ENCODE data around the gene MLPH.
A peak's percentile ranks its signal among the peaks of the same experiment; 100 is the strongest.

Gene MLPH

DNA sequence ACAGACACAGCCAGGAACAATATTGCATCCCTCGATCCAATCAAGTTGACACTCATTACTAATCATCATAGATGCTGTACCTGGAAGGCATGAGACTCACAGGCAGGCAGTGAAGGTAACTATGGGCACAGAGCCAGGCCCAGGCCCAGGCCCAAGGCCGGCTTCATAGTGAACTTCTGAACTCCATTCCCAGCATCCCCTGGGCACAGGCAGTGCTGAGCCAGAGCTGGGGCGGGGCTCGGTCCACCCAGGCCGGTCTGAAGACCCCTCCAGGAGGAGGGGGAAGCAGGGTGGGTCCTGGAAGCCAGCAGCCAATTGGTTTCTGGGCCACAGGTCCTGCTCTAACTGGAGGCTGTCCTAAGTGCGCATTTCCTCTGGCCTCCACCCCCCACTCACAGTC, 37.6 kb downstream of the MLPH start:
- DNase-seq (ENCODE audit: low spot score): no peak

DNA sequence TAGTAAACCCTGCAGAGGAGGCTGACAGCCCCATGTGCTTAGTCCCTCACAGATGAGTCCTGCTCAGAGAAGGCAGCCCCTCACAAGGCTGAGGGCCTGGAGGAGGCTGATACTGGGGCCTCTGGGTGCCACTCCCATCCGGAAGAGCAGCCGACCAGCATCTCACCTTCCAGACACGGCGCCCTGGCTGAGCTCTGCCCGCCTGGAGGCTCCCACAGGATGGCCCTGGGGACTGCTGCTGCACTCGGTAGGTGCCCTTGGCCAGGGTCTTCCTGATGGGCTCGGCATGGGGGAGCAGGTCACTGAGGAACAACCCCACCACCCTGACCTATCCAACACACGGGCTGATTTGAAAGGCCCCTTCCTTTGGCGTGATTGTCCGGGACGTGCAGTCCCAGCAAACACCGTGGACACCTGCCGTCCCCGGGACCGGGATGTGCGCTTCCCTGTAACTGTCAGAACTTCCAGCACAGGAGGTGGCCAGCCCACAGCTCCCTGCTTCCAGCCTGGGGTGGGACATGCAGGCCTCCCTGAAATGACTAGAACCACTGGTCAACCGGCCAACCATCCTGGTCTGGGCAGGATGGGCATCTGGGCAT, 38.6 kb downstream of the MLPH start:
- DNase-seq (ENCODE audit: low spot score): no peak

DNA sequence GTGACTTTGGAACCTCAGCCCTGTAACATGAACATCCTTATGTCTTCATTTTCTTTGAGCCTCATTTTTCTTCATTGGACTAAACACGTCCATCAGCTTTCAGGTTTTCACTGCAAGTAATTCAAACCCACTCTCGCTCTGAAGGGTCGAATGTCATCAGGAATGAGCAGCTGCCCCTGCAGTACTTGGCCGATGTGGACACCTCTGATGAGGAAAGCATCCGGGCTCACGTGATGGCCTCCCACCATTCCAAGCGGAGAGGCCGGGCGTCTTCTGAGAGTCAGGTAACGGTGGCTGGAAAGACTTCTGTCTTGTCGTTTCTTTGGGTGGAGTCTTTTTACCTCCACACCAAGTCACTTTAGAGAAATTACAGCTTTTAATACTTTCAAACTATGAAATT, 40.2 kb downstream of the MLPH start:
- no peak for DNase-seq (ENCODE audit: low spot score)

DNA sequence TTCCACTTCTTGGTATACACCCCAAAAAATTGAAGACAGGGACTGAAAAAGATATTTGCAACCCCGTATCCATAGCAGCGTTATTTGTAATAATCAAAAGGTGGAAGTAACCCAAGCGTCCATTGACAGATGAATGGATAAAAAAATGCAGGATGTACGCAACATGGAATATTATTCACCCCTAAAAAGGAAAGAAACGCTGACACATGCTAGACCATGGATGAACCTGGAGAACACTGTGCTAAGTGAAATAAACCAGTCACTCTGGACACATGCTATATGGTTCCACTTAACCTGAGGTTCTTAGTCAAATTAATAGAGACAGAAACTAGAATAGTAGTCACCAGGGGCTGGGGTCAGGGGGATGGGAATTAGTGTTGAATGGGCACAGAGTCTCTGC, 40.7 kb downstream of the MLPH start:
- DNase-seq (ENCODE audit: low spot score): no peak

DNA sequence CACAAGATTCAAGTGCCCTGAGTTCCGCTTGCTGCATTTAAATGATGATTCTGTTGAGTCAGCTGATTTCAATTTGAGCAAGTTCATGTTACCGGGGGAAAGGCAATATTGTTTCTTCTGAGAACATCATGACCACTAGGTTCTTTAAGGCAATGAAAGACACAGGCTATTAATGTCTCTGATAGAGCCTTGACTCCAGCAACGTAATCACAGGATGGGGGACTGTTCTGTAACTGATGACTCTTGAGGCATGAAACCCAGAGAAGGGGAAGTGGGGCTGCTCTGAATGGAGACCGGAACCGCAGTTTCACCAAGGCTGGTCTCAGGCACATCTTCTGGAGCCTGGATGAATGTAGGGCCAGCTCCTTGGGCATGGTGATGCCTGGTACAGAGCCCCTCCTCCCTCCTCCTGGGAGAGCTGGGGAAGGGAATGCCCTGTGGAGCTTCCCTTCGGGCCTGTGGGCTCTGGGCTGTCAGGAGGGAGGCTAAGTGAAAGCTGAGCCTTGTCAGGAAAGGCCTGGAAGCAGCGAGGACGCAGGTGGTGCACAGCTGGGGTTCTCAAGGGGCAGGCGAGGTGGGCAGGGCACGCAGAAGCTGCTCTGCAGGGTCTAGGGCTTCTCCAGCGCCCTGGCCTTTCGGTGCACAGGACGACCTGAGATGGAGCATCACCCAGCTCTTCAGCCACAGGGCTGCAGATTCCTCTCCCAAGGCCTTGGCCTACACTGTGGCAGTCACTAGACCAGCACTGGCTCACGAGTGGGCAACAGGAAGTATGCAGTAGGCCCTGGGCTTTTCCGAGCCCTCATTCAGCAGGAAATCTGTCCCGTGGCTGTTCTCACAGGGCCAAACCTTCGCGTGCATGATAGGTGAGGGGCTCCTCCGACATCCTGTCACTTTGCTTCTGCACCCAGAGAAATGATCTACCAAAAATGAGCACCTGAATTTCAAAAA, 42.7 kb downstream of the MLPH start:
- no peak for DNase-seq (ENCODE audit: low spot score)

DNA sequence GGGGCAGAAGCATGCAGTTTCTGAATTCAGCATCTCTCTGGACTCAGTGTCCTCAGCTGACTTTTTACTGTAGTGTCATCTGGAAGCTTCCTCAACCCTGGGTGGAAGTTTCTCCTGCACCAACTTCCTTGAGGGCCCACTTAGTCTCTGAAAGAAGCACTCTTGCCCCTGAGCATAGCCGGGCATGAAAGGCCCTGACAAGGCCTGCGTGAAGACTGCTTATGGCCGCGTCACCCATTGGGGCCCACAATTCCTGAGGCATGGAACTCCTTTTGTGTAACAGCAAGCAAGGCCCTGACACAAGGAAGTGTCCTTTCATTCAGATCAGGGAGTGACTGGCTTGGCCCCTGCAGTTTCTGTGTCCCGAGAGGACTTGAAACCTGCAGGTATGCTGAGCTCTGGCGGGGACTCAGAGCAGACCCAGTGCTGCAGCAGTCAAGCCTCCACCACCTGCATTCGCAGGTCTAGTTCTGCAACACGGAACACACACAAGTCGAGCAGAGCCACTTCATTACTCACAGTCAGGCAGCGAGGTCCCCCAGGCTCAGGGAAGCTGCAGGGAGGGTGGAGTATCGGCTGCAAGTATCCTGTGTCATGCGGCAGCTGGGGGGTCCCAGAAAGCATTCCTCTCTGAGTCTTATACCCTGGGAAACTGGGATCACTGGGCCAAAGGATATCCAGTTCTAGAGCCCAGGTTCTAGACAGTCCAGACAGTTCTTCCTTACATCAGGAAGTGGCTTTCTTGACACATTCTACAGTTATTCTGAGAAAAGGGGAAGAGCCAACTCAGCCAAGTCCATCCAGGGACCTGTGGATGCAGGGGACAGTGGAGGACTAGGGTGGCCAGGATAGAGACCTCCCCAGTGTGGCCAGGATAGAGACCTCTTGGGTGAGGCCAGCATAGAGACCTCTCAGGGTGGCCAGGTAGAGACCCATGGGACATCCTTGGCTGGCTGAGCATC, 43.7 kb downstream of the MLPH start:
- DNase-seq (ENCODE audit: low spot score): no peak

DNA sequence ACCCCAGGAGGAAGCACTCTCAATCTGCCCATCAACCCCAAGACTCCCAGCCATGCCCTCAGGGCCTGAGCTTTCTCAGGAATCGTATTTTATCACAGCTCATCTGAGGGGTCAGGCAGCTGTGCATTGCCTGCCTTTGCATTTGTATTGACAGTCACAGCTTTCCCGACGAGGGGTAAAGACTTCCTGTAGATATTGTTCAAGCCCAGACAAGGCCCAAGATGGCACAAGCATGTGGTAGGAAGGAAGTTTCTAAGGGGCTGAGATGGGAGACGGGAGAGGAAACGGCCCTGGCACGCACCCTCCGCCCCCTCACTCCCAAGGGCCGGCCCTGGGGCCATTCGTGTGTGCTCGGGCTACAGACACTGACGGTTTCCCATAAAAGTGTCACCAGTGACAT, 45.1 kb downstream of the MLPH start:
- DNase-seq (ENCODE audit: low spot score): no peak

DNA sequence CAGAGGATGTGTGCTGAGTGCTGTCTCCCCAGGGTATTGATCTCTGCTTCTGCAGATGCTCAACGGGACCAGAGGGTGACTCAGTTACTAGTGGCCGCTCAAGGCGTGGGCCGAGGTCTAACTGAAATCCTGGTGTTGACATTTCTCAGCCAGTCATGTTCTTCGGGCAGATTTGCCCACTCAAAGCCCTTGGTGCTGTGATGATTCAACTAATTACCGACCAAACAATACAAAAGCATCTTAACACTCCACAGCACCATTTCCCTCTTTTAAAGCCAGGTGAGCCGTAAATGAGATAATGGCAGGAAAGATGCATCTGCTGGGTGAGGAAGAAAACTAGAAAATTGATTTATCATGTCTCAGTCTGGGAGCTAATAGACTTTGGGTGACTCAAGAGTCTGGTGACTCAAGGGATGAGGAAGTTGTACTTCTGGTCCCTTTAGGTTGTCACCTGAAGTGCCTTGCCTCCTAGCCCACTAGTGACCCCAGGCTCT, 46.7 kb downstream of the MLPH start:
- DNase-seq (ENCODE audit: low spot score): no peak

DNA sequence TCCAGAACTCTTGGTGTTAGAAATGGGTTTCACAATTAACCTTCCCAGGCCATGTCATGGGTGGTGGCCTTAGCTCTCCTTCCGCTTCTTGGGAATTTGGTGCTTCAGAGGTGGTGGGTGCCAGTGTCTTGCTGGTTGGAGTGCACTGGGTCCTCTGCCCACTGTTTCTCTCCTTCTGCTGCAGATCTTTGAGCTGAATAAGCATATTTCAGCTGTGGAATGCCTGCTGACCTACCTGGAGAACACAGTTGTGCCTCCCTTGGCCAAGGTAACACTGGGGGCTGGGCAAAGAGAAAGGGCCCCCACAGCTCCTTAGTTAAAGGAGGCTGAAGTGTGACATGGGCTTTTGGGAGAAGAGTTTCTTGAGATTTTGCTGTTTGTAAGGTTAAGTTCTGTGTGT, 47.3 kb downstream of the MLPH start:
- DNase-seq (ENCODE audit: low spot score): no peak

DNA sequence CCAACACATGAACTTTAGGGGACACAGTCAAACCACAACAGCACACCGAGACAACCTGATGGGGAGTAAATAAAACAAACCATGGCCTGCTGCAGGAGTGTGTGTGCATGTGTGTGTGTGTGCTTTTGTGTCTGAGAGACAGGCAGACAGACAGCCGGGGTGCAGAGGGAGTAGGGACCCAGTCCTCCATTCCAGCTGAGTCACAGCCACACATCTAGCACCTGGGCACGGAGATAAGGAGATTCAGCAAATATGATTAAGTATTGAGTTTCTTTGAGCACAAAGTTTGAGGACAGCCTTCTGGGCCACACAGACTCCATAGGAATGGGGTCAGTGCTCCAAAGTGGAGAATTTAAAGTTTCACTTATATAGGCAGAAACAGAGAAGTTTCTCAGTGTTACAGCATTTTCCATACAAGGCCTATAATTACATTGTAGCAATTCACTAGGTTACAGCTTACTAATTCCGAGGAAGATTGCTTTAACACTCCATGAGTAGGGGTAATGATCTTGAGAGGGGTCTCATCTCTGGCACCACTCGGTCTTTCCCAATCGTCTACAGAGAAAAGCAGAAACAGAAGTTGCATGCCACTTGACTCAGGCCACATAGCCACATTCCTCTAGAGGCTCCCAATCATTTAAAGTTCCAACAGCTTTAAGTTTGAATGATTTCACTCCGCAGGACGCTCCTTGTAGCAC, 48.5 kb downstream of the MLPH start:
- no peak for DNase-seq (ENCODE audit: low spot score)

DNA sequence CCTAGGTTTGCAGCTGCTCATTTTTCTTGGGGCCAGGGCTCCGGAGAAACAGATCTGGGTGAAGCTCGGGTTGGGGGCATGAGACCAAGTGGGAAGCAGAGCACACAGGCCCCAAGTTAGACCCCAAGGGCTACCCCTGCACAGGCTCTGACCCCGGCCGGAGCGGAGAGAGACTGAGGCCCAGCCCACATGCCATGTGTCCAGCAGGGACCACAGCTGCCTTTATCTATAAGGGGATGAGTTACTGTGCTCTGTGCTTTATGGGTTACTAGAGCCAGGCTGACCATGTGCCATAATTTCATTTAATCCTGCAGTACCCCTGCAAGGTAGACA, 49.0 kb downstream of the MLPH start:
- DNase-seq (ENCODE audit: low spot score): no peak

DNA sequence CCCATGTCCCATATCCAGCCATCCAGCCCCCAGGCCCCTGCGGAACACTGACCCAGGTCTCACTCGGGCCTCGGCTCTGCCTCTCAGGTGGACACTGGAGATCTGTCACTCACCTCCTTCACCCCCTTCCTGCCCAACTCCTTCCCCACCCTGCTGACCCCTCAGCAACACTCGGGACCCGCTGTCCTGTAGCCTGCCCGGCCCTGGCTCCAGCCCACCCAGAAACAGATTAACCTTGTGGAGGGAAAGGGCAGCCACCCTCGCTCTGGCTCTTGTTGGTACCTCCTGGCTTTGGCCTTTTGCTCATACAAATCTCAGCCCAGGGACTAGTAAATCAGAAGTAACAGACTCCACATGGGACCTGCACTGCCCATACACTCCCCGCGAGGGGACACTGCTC, 49.6 kb downstream of the MLPH start:
- no peak for DNase-seq (ENCODE audit: low spot score)

DNA sequence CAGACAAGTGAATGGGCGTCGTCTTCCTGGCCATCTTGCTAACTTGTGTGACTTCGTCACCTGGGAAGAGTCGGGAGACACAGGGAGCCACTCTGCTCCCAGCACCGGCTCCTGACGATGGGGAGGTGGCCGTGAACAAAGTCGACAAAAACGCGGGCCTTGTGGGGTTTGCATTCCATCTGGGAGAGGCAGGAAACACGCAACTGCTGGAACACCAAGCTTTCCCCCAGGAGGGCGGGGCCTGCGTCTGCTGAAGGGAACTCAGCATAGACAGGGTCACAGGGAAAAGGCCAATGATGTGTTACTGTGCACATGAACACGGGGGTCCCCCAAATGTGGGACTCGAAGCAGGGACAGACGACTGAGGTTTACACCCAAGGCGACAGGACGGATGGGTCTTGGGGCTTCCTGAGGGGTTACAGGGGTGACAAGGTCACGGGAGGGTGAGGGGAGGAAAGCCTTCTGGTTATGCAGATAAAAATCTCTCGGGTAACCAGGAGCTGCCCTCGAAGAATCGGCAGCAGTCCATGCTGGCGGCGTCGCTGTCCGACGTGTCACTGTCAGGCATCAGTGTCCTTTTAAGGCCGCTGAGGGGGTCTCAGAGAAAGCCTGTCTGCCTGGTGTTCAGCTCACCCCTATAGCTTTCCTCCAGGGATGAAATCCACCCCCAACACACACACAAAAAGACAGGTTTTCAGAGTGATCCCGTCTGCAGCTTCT, 51.1 kb downstream of the MLPH start:
- DNase-seq (ENCODE audit: low spot score): no peak

DNA sequence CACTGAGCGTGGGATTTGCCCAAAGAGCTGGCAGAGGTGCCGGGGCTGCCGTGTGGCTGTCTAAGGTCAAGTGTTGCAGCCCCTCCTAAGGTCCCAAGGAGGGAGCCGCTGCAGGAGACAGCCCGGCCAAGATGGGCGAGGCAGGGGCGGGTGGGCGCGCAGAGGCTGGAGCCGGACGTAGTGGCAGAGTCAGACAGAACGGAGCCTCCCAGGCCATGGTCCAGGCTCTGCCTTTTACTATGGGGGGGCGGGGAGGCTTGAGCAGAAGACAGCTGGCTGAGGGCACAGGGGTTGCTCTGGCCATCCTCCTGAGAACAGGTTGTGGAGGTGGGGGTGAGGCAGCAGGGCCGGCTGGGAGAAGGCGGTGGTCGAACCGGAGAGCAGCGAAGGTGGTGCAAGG, 51.9 kb downstream of the MLPH start:
- DNase-seq (ENCODE audit: low spot score): no peak

DNA sequence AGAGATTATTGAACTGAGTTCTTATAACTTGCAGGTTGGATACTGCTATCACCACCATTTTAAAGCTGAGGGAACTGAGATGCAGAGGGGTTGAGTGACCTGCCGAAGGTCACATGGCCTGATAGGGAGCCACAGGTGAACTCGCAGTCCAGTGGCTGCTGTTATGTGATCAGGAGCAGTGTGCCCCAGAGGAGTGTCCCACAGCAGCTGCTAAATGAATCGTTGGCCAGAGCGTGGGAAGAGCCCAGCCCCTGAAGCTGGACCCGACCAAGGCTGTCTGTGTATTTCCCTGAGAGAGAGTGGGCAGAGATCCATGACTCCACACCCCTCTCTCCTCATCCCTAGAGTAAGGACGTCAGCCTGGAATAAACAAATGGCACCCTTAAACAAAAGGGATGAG, 52.6 kb downstream of the MLPH start:
- DNase-seq (ENCODE audit: low spot score): no peak

DNA sequence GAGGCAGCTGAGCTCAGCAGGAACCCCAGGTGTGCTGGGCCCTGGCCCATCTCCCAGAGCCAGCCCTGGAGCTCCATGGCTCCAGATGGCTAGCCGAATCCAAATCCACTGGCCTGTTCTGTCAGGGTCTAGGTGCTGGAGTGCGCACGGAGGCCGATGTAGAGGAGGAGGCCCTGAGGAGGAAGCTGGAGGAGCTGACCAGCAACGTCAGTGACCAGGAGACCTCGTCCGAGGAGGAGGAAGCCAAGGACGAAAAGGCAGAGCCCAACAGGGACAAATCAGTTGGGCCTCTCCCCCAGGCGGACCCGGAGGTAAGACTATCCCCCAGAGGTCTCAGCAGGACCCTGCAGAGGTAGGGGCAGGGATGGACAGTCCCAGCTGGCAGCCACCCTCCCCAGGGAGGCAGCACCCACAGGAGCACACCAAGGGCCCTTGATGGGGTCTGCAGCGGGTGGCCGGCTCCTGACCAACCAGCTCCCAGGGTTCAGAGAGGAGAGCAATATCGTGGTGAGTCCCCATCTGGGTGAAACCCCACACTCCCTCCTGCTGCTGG, 53.2 kb downstream of the MLPH start:
- DNase-seq (ENCODE audit: low spot score): no peak

DNA sequence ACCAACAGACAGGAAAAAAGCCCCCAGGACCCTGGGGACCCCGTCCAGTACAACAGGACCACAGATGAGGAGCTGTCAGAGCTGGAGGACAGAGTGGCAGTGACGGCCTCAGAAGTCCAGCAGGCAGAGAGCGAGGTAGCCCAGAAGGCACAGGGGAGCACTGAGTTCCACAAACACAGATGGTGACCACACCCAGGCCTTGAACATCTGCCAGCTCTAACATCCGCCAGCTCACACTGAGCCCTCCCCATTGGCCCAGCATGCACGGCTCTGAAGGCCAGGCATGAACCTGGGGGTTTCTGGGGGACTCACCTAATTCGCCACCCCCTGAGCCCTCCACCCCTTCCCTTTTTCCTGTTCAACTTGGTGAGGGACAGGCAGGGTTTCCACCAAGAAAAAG, 53.8 kb downstream of the MLPH start:
- peak; percentile 50 for DNase-seq (ENCODE audit: low spot score)

DNA sequence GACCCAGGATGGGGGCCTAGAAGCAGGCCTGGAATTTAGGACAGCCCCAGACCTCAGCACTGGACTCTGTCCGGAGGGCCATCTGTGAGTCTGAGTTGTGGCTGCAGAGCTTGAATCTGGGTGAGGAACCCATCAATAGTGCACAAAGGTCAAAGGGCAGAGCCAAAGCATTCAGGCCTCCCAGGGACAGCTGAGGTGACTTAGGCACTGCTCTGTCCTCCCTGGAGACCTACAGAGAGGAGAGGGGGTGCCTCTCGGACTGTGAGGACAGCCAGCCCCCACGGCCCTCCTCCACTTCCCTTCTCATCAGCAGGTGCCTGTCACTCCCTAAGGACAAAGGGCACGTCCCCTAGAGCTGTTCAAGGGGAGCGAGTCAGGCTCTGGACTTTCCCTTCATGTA, 54.2 kb downstream of the MLPH start:
- DNase-seq (ENCODE audit: low spot score): no peak

DNA sequence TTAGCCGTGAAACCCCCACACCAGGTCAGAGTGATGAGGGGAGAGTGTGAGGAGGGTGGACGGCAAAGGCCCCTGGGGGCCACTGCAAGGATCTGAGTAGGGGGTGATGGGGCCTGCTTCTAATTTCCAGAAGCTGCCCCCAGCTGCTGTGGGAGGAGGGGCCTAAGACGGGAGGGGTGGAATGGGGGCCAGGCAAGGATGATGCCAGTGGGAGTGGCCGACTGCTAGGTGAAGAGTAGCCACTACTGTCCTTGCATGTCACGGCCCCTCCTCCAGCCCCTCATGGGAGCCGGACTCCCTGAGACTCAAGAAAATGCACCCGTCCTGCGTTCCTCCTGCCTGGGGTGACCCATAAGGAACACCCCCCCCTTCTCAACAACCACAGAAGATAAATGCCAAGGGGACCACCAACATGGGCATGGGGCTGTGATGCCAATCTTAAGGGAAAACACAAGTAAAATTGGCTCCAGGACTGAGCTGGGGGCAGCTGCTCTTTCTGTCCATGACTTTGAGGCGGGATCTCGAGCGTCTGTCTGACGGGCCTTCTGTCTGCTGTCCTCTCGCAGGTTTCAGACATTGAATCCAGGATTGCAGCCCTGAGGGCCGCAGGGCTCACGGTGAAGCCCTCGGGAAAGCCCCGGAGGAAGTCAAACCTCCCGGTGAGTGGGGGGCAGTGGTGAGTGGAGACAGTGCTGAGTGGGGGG, 55.1 kb downstream of the MLPH start:
- no peak for DNase-seq (ENCODE audit: low spot score)
